HUES6 (cell line): ENCODE data around the gene CNTNAP2.

Experiments
- H3K27ac ChIP-seq: 2 replicates; pipeline ENCODE4 v1.7.0; 2013; ENCODE audit warnings: low read depth, mild to moderate bottlenecking, low read length, inconsistent platforms
- H3K27me3 ChIP-seq: 2 replicates; pipeline ENCODE4 v1.6.1; 2013; ENCODE audit warnings: low read length; ENCODE audit not compliant: control insufficient read depth, insufficient read depth
- H3K36me3 ChIP-seq: 2 replicates; pipeline ENCODE4 v1.6.1; 2013; ENCODE audit warnings: low read length; ENCODE audit not compliant: control insufficient read depth, insufficient read depth
- H3K4me1 ChIP-seq: 2 replicates; pipeline ENCODE4 v1.6.1; 2013; ENCODE audit warnings: low read length; ENCODE audit not compliant: control insufficient read depth, insufficient read depth
- H3K4me3 ChIP-seq: 2 replicates; pipeline ENCODE4 v1.5.1; 2013; ENCODE audit warnings: low read depth, low read length
- H3K9ac ChIP-seq: one replicate; pipeline ENCODE4 v1.6.1; 2013; ENCODE audit warnings: mild to moderate bottlenecking, low read length
- H3K9me3 ChIP-seq: 2 replicates; pipeline ENCODE4 v1.6.1; 2013; ENCODE audit warnings: low read depth, low read length; ENCODE audit not compliant: control insufficient read depth, insufficient read depth

Gene CNTNAP2

GRCh38 chr7:146494952-146495596, 378.5 kb downstream of the CNTNAP2 start:
- H3K27me3 ChIP-seq, result no peaks in the 10 kb centered on the region
- no peaks in the 10 kb centered on the region for H3K4me1 ChIP-seq
- H3K9me3 ChIP-seq, result peaks cover 2% of the 10 kb centered on the region; the same call in 1 of the 2 replicates
- H3K4me3 ChIP-seq, result no peak overlapping the region
- no peak overlapping the region for H3K9ac ChIP-seq
- H3K36me3 ChIP-seq, result no peaks in the 10 kb centered on the region
- no peak overlapping the region for H3K27ac ChIP-seq

GRCh38 chr7:146496657-146497056, 380.1 kb downstream of the CNTNAP2 start:
- H3K36me3 ChIP-seq, result no peaks in the 10 kb centered on the region

GRCh38 chr7:146499970-146500369, 383.4 kb downstream of the CNTNAP2 start:
- no peak overlapping the region for H3K4me3 ChIP-seq
- H3K27me3 ChIP-seq, result no peaks in the 10 kb centered on the region
- peaks cover 23% of the 10 kb centered on the region for H3K9me3 ChIP-seq
- H3K9ac ChIP-seq, result no peak overlapping the region
- no peaks in the 10 kb centered on the region for H3K36me3 ChIP-seq
- no peak overlapping the region for H3K27ac ChIP-seq
- no peaks in the 10 kb centered on the region for H3K4me1 ChIP-seq

More at GRCh38 chr7:146496657-146497056, 380.1 kb downstream of the CNTNAP2 start:
- H3K9me3 ChIP-seq, result peaks cover 5% of the 10 kb centered on the region; the same call in 1 of the 2 replicates
- no peak overlapping the region for H3K4me3 ChIP-seq
- no peaks in the 10 kb centered on the region for H3K4me1 ChIP-seq
- H3K27ac ChIP-seq, result no peak overlapping the region
- no peak overlapping the region for H3K9ac ChIP-seq
- H3K27me3 ChIP-seq, result no peaks in the 10 kb centered on the region

- Histone ChIP-seq H3K4me3 (no peak overlapping the region), H3K9me3 (peaks cover 39% of the 10 kb centered on the region), H3K9ac (no peak overlapping the region)
Measured at GRCh38 chr7:146503844-146504243, 387.2 kb downstream of the CNTNAP2 start.

GRCh38 chr7:146510088-146510680, 393.6 kb downstream of the CNTNAP2 start:
- no peak overlapping the region for H3K4me3 ChIP-seq
- no peaks in the 10 kb centered on the region for H3K36me3 ChIP-seq
- no peak overlapping the region for H3K27ac ChIP-seq
- no peaks in the 10 kb centered on the region for H3K27me3 ChIP-seq
- H3K9ac ChIP-seq, result no peak overlapping the region
- peaks cover 30% of the 10 kb centered on the region for H3K9me3 ChIP-seq
- H3K4me1 ChIP-seq, result no peaks in the 10 kb centered on the region

More at GRCh38 chr7:146503844-146504243, 387.2 kb downstream of the CNTNAP2 start:
- no peaks in the 10 kb centered on the region for H3K36me3 ChIP-seq
- no peaks in the 10 kb centered on the region for H3K4me1 ChIP-seq
- H3K27me3 ChIP-seq, result no peaks in the 10 kb centered on the region
- no peak overlapping the region for H3K27ac ChIP-seq

- H3K27ac ChIP-seq, result no peak overlapping the region
- H3K4me1 ChIP-seq, result no peaks in the 10 kb centered on the region
- H3K4me3 ChIP-seq, result no peak overlapping the region
- H3K9me3 ChIP-seq, result peaks cover 11% of the 10 kb centered on the region
- H3K9ac ChIP-seq, result no peak overlapping the region
- H3K27me3 ChIP-seq, result no peaks in the 10 kb centered on the region
- no peaks in the 10 kb centered on the region for H3K36me3 ChIP-seq
Measured at GRCh38 chr7:146514304-146514703, 397.7 kb downstream of the CNTNAP2 start.

- Histone ChIP-seq H3K36me3 (no peaks in the 10 kb centered on the region), H3K27ac (no peak overlapping the region), H3K9ac (no peak overlapping the region), H3K4me1 (no peaks in the 10 kb centered on the region), H3K27me3 (no peaks in the 10 kb centered on the region), H3K9me3 (no peaks in the 10 kb centered on the region), H3K4me3 (no peak overlapping the region)
Measured at GRCh38 chr7:146528581-146528980, 412.0 kb downstream of the CNTNAP2 start.

- Histone ChIP-seq H3K4me3 (no peak overlapping the region), H3K27me3 (no peaks in the 10 kb centered on the region), H3K4me1 (no peaks in the 10 kb centered on the region), H3K36me3 (no peaks in the 10 kb centered on the region), H3K9me3 (no peaks in the 10 kb centered on the region), H3K27ac (no peak overlapping the region), H3K9ac (no peak overlapping the region)
Measured at GRCh38 chr7:146539836-146540235, 423.2 kb downstream of the CNTNAP2 start.

GRCh38 chr7:146542101-146542500, 425.5 kb downstream of the CNTNAP2 start:
- Histone ChIP-seq H3K4me1 (no peaks in the 10 kb centered on the region), H3K9ac (no peak overlapping the region), H3K36me3 (no peaks in the 10 kb centered on the region), H3K27ac (no peak overlapping the region), H3K27me3 (no peaks in the 10 kb centered on the region), H3K4me3 (no peak overlapping the region), H3K9me3 (no peaks in the 10 kb centered on the region; the same call in 1 of the 2 replicates)

- H3K9me3 ChIP-seq, result no peaks in the 10 kb centered on the region; the same call in 1 of the 2 replicates
- no peak overlapping the region for H3K9ac ChIP-seq
- no peaks in the 10 kb centered on the region for H3K4me1 ChIP-seq
- no peak overlapping the region for H3K27ac ChIP-seq
- H3K27me3 ChIP-seq, result no peaks in the 10 kb centered on the region
- no peaks in the 10 kb centered on the region for H3K36me3 ChIP-seq
- H3K4me3 ChIP-seq, result no peak overlapping the region
Measured at GRCh38 chr7:146544748-146545147, 428.1 kb downstream of the CNTNAP2 start.

GRCh38 chr7:146548816-146549215, 432.2 kb downstream of the CNTNAP2 start:
- Histone ChIP-seq H3K4me1 (no peaks in the 10 kb centered on the region), H3K27ac (no peak overlapping the region), H3K9me3 (no peaks in the 10 kb centered on the region; the same call in 1 of the 2 replicates)

More at GRCh38 chr7:146548816-146549215, 432.2 kb downstream of the CNTNAP2 start:
- Histone ChIP-seq H3K4me3 (no peak overlapping the region), H3K36me3 (no peaks in the 10 kb centered on the region), H3K27me3 (no peaks in the 10 kb centered on the region), H3K9ac (no peak overlapping the region)
